ENCODE data around the gene BAHD1. TPM values are rescaled to one million over a fixed set of nuclear protein-coding genes. Genes with fewer than 3 reads are reported as not detected.

BAHD1 gene
- total and polyA plus RNA-seq, 2 donors (not counting 3 experiments of a cell fraction or from before 2014, with no cell fraction given), result 6.3 to 19.1 TPM

GRCh38 chr15:40392986-40393948, 47.5 kb upstream of the BAHD1 start:
- no peak for TF ChIP-seq EZH2 (IDR thresholded peaks at IDR 0.05; ENCODE audit: borderline replicate concordance, low read depth, low read length, severe bottlenecking)
- Histone ChIP-seq H3K9me3 (replicated peaks; ENCODE audit: control insufficient read depth, insufficient read depth, low read length) (no peaks in the 10 kb centered on the region), H3K4me3 (replicated peaks in 1 of 3; ENCODE audit: insufficient read depth in 1 of 3, low read depth in 1 of 3, low read length in 3 of 3) (no peak overlapping the region), H3K9me1 (replicated peaks; ENCODE audit: control insufficient read depth, extremely low read depth, insufficient read depth, low read length) (no peaks in the 10 kb centered on the region), H3K27ac (ENCODE audit: insufficient read depth, low read depth, low read length) (no peak overlapping the region), H2AFZ (ENCODE audit: low read depth, low read length) (no peak overlapping the region), H3K4me1 (ENCODE audit: control insufficient read depth, extremely low read depth, insufficient read depth, low read length) (no peaks in the 10 kb centered on the region), H3K36me3 (ENCODE audit: control insufficient read depth in 2 of 2, extremely low read depth in 1 of 2, insufficient read depth in 2 of 2, low read length in 2 of 2) (peaks cover 13 to 16% of the 10 kb centered on the region in 2 experiments), H3K9ac (replicated peaks; ENCODE audit: extremely low read depth, insufficient read depth, low read length) (no peak overlapping the region), H3K79me2 (ENCODE audit: control insufficient read depth, insufficient read depth, low read length) (no peaks in the 10 kb centered on the region), H4K20me1 (replicated peaks; ENCODE audit: control insufficient read depth, extremely low read depth, insufficient read depth, low read length) (no peaks in the 10 kb centered on the region), H3K27me3 (ENCODE audit: control insufficient read depth in 2 of 2, insufficient read depth in 2 of 2, low read length in 2 of 2) (no peaks in the 10 kb centered on the region), H3K4me2 (ENCODE audit: insufficient read depth, low read length) (no peak overlapping the region)
- TSS peak; percentile 23 for BruUV-seq (replicated peaks)
- POLR2A ChIA-PET, result no interaction called here
- CTCF ChIA-PET, result no interaction called here
- FAIRE-seq (peak; percentile 37), DNase-seq (ENCODE audit: low read depth, low spot score) (no peak)
- intact Hi-C loops (cut with micrococcal nuclease), result no loop called here
- dilution Hi-C loops (cut with MboI; ENCODE audit: extremely low pct_ligation_motif_present, low sequenced_read_pairs), result no loop called here

DNA sequence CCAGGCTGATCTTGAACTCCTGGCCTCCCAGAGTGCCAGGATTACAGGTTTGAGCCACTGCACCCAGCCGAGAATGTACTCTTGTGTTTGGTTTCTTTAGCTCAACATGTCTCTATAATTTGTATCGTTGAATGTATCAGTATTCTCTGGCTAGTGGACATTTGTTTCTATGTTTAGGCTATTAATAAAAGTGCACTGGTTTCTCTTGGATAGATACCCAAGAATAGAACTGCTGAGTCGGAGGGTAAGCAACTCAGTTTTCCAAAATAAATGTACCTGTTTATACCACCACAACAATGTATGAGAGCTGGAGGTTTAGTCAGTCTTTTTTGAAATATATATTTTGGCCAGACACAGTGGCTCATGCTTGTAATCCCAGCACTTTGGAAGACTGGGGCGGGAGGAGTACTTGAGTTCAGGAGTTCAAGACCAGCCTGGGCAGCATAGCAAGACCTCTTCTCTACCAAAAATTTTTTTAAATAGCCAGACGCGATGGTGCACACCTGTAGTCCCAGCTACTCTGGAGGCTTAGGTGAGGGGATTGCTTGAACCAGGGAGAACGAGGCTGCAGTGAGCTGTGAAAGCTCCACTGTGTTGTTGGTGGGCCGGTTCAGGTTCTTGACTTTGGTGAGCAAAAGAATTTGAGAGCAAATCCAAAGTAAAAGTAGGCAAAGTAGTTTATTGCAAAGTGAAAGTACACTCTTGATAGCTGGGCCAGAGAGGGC, 42.9 kb upstream of the BAHD1 start:
- H3K27ac ChIP-seq (ENCODE audit: insufficient read depth, low read depth, low read length), result no peak overlapping the region
- no TSS peak for BruUV-seq (replicated peaks)
- FAIRE-seq (no peak), DNase-seq (ENCODE audit: low read depth, low spot score) (no peak)
- H3K36me3 ChIP-seq (ENCODE audit: control insufficient read depth in 2 of 2, extremely low read depth in 1 of 2, insufficient read depth in 2 of 2, low read length in 2 of 2), result peaks cover 6 to 7% of the 10 kb centered on the region in 2 experiments
- no peak overlapping the region for H3K4me2 ChIP-seq (ENCODE audit: insufficient read depth, low read length)
- no peaks in the 10 kb centered on the region for H3K27me3 ChIP-seq (ENCODE audit: control insufficient read depth in 2 of 2, insufficient read depth in 2 of 2, low read length in 2 of 2)
- H3K9me1 ChIP-seq (replicated peaks; ENCODE audit: control insufficient read depth, extremely low read depth, insufficient read depth, low read length), result no peaks in the 10 kb centered on the region
- H4K20me1 ChIP-seq (replicated peaks; ENCODE audit: control insufficient read depth, extremely low read depth, insufficient read depth, low read length), result no peaks in the 10 kb centered on the region
- TF ChIP-seq FOS (IDR thresholded peaks at IDR 0.05; ENCODE audit: borderline replicate concordance, insufficient read depth, low read length) (no peak), EZH2 (IDR thresholded peaks at IDR 0.05; ENCODE audit: borderline replicate concordance, low read depth, low read length, severe bottlenecking) (no peak)
- no peaks in the 10 kb centered on the region for H3K79me2 ChIP-seq (ENCODE audit: control insufficient read depth, insufficient read depth, low read length)
- intact Hi-C loops (cut with micrococcal nuclease) (no loop called here), dilution Hi-C loops (cut with MboI; ENCODE audit: extremely low pct_ligation_motif_present, low sequenced_read_pairs) (no loop called here)
- H3K4me1 ChIP-seq (ENCODE audit: control insufficient read depth, extremely low read depth, insufficient read depth, low read length), result no peaks in the 10 kb centered on the region
- H3K4me3 ChIP-seq (replicated peaks in 1 of 3; ENCODE audit: insufficient read depth in 1 of 3, low read depth in 1 of 3, low read length in 3 of 3), result no peak overlapping the region
- no peak overlapping the region for H3K9ac ChIP-seq (replicated peaks; ENCODE audit: extremely low read depth, insufficient read depth, low read length)
- ChIA-PET CTCF (interaction anchor here (1.0 to 2.2 kb wide), 7 partner anchors 11 to 60 kb away, joined by 3 to 6 read pairs (median 4); no protein-coding TSS in a partner anchor), POLR2A (interaction anchor here (0.6 kb wide), 1 partner anchor 73 kb away, joined by 3 read pairs; no protein-coding TSS in a partner anchor)
- H2AFZ ChIP-seq (ENCODE audit: low read depth, low read length), result no peak overlapping the region
- no peaks in the 10 kb centered on the region for H3K9me3 ChIP-seq (replicated peaks; ENCODE audit: control insufficient read depth, insufficient read depth, low read length)
